Ramos (cell line): ENCODE measurements around the gene RPN1.
"Not testable (repeated sequence)": the region's sequence is repeated elsewhere in the genome, so short reads cannot be mapped to it uniquely, and the experiment has no call there.

Experiments used
- in situ Hi-C: fragments of 300-500 bp; cut with MboI; formaldehyde crosslinking; loops from one replicate; pipeline ENCODE4 v1.14.3; 2022; ENCODE audit warnings: low sequenced_read_pairs; ENCODE audit not compliant: unreplicated experiment

Gene RPN1

DNA sequence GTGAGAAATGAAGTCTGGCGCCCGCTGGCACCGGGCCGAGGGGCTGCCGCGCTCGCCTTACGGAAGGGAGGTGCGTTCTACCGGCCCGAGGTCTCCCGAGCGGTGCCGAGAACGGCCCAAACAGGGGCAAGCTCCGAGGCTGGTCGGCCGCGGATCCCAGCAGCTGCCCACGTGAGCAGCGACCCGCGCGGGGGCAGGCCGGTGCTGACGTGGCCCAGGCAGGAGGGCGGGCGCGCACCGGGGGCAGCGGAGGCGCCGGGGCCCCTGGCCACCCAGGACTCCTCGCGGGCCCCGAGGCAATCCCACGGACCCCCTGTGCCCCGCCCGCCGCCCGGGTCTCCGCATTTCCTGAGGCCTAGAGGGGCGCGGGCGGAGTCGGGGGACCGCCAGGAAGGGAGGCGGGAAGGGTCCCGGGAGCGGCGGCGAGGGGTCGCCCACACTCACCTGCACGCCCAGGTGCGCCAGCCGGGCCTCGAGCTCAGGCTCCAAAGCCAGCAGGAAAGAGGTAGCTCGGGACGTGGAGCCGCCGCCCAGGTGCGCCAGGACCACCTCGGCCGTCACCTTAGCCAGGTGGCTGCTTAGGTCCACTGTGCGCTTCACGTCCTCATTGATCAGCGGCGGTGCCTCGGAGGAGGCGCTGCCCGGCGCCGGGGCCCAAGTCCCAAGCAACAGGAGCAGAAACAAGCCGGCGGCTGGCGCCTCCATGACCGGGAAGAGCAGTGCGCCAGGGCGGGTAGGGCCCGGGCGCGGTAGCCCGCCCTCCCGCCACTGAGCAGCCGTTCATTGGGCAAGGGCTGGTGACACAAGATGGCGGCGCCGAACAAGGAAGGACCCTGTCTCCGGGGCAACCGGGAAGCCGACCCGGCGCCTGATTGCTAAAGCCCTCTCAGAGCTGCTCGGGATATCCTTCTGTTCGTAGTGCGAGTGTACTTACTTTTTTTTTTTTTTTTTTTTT is at the start of gene RPN1:
Gene RPN1 (minus strand): TSS at position 723 of the 955 bp plus-strand sequence. CDS start 18 bp downstream, at position 705.
- in situ Hi-C loops, result no loop called here

GRCh38 chr3:128698211-128699047 is 47.8 kb upstream of the RPN1 start:
- in situ Hi-C loops, result no loop called here

- in situ Hi-C loops, result no loop called here
Measured at GRCh38 chr3:128697341-128697740, 46.7 kb upstream of the RPN1 start.

GRCh38 chr3:128693696-128694095 is 43.1 kb upstream of the RPN1 start:
- in situ Hi-C loops, result no loop called here

GRCh38 chr3:128689060-128689459 is 38.4 kb upstream of the RPN1 start:
- in situ Hi-C loops, result no loop called here

DNA sequence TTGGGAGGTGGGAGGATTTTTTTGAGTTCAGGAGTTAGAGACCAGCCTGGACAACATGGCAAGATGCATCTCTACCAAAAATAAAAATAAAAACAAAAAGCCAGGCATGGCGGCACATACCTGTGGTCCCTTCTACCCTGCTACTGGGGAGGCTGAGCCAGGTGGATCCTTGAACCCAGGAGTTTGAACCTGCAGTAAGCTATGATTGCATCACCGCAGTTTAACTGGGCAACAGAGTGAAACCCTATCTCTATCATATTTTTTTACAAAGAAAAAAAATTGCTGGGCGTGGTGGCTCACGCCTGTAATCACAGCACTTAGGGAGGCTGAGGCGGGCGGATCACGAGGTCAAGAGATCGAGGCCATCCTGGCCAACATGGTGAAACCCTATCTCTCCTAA is 35.8 kb upstream of the RPN1 start:
- in situ Hi-C loops, result no loop called here

DNA sequence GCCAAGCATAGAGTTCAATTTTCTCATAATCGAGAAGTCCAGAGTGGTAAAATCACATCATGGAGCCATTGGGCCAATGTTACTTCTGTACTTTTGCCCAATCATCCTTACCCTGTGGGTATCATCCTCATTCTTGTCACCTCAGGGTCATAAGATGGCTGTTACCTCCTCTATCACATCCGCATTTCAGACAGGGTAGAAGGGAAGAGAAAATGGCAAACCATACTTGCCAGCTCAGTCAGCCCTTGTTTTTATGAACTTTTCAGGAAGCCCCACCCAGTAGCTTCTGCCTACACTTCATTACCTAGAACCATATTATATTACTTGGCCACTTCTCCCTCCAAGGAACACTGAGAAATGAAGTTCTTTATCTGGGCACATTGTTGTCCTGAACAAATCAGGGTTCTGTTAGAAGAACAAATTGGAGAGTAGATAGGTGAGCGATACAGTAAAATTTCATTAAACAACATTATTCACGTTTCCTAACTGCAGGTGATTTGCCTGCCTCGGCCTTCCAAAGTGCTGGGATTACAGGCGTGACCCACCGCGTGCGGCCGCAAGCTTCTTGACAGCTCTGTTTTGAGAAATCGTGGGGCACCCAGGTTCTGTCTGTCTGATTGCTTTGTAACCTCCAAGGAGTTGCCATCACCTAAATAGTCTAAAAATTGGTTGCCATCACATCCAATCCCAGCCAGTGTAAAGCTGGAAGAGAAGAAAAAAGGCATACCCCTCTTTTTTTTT is 34.5 kb upstream of the RPN1 start:
- in situ Hi-C loops, result no loop called here

DNA sequence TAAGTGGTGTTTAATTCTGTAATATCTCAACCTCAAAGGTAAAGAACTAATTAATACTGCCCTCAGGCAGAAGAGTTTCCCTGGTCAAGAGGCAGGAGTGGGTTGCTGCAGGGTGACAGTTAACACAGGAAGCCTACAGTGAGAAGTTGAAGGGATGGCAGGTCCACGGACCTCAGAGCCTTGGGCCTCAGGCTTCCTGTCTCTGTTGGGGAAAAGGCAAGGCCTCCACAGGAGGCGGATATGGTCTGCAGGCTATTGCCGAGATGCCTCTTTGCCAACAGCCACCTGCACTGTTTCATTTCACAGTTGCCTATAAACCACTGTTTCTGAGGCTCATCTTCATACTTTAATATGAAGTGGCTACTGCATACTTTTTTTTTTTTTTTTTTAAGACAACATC is 33.3 kb upstream of the RPN1 start:
- in situ Hi-C loops, result no loop called here

DNA sequence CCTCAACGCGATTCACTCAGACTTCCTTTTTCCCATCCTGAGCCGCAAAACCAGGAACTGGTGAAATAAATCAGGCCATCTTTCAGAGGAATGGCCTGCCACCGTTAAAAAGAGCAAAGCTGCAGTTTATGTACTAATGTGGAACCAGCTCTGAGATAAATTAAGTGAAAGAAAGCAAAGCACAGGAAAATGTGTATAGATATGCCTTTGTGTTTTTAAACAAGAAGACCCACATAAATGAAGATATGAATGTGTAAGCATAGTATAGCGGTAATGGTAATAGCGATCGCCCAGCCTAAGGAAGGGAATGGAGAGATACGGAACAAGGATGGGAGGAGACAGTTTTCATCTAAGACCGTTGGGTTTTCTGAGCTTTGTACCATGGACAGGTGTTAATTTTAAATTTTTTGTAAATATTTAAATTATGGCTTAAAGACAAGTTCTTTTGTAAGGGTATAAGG is 30.8 kb upstream of the RPN1 start:
- in situ Hi-C loops, result no loop called here

DNA sequence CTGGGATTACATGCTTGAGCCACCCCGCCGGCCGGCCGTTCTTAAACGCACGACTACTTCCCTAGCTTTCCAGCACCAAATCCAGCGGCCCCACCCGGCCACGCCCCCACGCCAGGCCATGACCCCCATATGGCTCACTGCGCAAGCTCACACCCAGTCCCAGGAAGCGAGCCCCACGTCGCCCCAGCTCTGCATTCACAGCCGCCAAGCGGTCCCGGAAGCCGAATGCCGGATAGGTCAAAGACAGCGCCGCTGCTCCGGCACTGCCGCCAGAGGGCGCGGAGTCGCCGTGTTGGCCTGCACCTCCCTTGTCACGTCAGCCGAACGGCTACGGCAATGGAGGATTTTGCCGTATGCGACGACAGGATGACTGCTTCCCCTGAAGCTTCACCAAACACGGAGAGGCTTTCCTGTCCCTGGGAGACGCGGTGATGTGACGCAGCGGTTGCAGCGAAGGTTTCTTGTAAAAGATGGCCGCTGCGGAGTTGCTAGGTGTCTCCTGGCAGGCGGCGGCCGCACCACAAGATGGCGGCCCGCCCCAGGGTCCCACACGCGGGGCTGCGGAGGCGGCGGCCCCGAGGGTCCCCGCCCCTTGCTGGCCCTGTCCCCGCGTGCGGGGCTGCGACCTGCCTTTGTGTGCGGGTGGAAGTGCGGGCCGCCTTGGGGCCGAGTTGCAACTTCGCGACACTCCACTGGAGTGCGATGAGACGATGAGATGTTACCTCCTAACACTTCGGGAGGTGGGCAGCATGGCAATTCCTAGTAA is 30.2 kb upstream of the RPN1 start:
- in situ Hi-C loops, result no loop called here

GRCh38 chr3:128679338-128679737 is 28.7 kb upstream of the RPN1 start:
- in situ Hi-C loops, result no loop called here

DNA sequence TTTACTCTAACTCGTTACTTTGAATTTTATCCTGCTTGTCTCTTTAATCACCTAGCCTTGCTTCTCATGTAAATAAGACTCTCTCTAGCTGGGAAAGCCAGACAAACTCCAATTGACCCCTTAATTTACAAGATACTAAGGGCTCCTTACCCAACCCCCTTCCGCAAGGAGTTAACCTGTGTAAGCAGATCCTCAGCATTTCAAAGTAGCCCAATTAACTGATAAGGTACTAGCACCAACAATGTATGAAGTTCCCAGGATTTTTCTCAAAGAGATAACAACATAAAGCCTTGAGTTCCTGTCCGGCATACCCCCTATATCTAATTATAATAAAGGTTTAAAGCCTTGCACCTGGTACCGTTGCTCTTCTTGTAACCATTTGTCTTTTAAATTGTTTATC is 25.2 kb upstream of the RPN1 start:
- in situ Hi-C loops, result not testable (repeated sequence)

DNA sequence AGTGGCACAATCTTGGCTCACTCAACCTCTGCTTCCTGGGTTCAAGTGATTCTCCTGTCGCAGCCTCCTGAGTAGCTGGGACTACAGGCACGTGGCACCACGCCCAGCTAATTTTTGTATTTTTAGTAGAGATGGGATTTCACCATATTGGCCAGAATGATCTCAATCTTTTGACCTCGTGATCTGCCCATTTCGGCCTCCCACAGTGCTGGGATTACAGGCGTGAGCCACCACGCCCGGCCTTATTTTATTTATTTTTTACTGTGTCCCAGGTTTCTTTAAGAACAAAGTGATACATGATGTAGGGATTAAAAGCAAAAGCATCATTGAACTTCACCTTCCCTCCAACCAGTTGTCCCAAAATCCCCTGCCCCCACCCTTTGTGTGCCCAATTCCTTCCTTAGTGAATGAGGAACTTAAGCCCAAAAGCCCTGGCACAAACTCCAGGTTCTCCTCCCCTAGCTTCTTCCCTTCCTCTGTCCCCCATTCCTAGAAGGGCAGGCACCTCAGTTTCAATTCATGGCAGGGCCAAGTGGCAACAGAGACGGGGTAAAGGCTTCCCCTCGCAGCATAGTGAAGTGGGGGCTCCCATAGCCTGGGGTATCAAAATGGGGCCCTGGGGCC is 23.7 kb upstream of the RPN1 start:
- in situ Hi-C loops, result no loop called here

- in situ Hi-C loops, result no loop called here
Measured at GRCh38 chr3:128667641-128668040, 17.0 kb upstream of the RPN1 start.

- in situ Hi-C loops, result no loop called here
Measured at GRCh38 chr3:128665362-128666021, 14.9 kb upstream of the RPN1 start.

DNA sequence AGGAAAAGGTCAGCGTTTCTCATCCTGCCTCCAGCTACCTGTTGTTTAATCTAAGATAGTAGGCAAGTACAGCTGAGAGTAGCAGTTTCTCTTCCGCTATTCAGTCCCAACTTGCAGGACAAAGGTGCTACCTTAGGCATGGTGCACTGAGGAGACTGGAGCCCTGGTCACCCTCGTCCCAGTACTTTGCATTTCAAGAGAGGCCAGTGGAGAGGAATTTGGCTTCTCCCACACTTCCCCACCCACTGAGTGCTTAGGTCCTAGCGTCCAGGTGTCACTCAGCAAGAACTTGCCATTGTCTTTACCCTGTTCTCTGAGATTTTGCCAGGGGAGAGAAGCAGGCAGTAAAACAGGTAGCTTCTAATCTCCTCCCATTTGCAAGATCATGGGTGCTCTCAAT is 12.5 kb upstream of the RPN1 start:
- in situ Hi-C loops, result no loop called here

DNA sequence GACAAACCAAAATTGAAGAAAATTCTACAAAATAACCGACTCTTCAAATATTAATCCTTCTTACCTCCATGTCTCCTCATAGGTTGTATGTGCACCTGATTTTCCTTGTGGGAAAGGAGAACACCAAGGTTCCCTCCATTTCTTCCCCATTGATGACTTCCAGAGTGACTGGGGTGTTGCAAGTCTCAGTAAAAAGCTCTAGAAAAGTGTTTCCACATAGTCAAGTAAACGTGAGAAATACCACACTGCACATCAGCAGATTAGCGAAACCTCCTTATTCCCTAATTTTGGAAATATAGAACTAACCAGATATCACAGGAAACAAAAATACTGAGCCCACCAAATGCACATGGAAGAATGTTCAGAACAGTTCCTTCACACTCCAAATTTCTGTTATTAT is 4.9 kb upstream of the RPN1 start:
- in situ Hi-C loops, result no loop called here

GRCh38 chr3:128653993-128654805 is 3.6 kb upstream of the RPN1 start:
- in situ Hi-C loops, result not testable (repeated sequence)
